Dermis blood vessel endothelial cell (primary cell): ENCODE data around the gene KLRC3. TPM values are rescaled to one million over a fixed set of nuclear protein-coding genes. Genes with fewer than 3 reads are reported as not detected.
"Not testable (repeated sequence)": the region's sequence is repeated elsewhere in the genome, so short reads cannot be mapped to it uniquely, and the experiment has no call there.

ENCODE experiments used
- DNase-seq: peaks from one replicate; pipeline ENCODE4 v3.0.0; 2010
- total RNA-seq: library from RNA; depleted of rRNA; stranded (reverse); fragments of >200 nt; gene quantifications from 2 replicates; pipeline ENCODE4 v1.2.3, GENCODE V29; 2014

KLRC3 gene
- total RNA-seq, 1 donor from 2014 or later = not detected

DNA sequence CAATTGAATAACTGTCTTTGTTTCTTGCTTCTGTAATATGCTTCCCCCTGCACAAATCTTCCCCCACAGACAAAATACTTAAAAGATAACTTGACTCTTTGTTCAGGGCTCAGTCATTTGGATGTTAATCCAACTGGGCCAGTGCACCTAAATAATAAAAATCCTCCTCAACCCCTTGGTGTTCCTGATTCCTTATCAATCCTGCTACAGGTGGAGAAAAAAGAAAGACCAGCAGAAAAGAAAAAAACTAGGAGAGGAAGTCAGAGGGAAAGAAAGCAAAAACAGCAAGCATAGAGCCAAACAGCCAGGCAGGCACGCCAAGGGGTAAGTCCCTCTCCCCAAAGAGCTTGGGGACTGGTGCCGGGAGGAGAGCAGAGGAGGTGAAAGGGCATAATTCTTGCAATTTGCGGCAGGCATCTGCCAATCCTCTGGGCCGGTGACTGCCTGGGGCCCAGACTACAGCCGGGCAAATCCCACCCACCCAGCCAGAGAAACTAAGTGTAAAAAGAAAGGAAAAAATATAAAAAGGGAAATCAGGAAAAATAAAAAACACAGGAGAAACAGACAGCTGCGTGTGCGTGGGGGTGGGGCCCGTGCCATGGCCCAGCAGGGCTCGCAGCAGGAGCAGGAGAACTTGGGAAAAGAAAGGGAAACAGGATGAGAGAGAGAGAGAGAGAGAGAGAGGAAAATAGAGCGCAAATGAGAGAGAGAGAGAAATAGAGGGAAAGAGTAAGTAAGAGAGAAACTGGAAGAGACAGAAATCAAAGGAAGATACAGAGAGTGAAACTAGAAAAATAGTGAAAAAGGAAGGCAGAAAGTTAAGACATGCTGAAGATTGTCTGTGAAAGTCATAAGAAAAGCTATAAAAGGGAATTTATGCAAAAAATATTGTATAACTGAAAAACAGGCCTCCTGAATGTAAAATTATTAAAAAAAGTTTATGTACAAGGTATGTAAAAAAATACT is 51.9 kb downstream of the KLRC3 start:
- DNase-seq = no peak

DNA sequence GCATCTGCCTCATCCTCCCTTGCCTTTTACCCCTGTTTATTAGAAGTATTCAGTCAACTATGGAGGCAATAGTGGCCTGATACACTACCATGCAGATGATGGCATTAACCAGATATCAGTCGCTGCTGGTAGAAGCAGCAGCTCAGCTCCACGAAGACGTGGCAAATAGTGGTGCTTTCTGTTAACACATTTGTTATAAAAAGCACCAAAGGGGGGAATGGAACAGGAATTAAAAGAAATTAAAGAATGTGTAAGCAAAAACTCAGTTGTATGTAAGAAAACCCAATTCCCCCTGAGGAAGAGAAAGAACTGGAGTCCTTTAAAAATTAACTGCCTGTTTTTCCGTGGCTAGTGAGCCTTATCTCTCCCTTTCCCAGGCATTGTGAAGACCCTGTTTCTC is 52.7 kb downstream of the KLRC3 start:
- DNase-seq = not testable (repeated sequence)

DNA sequence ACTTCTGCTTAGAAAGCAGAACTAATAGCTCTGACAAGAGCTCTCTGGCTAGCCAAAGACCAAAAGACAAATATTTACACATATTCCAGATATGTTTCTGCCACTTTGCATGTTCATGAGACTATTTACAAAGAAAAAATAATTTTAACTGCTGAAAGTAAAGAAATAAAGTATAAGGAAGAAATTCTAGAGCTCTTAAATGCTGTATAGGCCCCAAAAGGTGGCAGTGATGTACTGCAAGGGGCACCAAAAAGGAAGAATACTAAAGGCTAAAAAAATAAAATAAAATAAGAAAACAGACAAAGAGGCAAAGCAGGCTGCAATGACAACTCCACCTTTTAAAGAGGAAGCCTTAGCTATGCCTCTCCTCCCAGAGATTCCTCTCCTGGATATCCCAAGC is 53.5 kb downstream of the KLRC3 start:
- no peak for DNase-seq

DNA sequence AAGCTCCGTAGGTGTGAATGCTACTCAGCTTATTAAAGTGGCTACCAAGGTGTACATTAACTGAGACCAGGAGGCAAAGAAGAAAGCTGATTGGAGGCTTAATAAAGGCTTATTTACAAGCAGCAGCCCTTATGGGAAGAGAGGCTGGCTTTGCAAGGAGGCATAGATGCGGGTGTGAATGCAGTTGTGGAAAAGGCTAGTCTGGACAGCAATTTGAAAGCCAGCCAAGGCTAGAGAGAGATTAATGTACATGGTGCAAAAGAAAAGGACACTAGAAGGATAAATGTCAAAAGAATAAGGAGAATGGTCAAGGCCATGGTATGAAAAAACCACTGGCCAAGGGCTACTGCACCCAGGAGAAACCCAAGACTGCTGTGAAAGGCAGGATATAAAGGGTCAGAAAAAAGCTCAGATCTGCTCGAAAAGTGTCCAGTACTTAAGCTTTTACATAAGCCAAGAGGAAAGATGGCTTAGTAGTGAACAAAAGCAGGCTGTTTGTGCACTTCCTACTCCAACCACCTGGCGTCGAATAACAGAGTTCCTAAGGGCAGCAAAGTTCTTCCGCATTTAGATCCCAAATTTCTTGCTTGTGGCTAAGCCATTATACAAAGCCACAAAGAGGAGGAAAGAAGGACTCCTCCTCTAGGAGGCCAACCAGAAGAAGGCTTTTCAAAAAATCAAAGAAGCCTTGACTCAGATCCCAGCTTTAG is 54.5 kb downstream of the KLRC3 start:
- DNase-seq = peak; percentile 52

DNA sequence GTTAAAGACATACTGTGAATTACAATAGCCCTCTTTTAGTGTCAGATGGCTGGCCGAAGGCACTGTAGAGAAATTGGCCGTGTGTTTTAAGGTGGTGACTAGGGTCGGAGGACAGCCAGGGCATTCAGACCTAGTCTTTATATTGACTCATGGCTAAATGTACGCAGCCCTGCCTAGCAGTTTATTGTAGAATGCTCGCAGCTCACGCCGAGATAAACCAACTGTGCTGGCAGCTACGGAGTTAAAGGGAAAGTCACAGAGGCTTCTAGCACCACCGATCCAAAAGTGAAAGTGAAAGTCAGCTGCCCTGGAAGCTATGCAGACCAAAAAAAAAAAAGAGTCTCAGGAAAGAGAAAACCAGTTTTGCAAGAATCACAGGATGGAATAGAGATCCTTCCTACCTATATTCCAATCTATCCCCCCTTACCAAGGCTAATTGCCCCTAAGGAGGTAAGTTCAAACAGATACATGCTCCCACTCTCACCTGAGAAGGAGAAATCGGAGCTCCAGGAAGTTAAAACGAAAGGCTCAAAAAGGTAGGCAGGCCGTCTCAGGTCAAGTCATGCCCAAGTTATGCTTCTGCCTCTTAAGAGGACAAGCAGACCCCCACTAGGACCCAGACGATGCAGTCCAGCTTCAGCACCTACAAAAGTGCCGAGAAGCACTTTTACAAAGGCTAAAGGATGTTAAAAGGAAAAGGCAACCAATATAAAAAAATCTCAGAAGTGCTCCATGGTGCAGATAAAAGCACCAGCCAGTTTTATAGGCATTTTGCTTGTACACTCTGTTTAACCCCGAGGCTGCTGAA is 55.4 kb downstream of the KLRC3 start:
- DNase-seq = peak; percentile 78

DNA sequence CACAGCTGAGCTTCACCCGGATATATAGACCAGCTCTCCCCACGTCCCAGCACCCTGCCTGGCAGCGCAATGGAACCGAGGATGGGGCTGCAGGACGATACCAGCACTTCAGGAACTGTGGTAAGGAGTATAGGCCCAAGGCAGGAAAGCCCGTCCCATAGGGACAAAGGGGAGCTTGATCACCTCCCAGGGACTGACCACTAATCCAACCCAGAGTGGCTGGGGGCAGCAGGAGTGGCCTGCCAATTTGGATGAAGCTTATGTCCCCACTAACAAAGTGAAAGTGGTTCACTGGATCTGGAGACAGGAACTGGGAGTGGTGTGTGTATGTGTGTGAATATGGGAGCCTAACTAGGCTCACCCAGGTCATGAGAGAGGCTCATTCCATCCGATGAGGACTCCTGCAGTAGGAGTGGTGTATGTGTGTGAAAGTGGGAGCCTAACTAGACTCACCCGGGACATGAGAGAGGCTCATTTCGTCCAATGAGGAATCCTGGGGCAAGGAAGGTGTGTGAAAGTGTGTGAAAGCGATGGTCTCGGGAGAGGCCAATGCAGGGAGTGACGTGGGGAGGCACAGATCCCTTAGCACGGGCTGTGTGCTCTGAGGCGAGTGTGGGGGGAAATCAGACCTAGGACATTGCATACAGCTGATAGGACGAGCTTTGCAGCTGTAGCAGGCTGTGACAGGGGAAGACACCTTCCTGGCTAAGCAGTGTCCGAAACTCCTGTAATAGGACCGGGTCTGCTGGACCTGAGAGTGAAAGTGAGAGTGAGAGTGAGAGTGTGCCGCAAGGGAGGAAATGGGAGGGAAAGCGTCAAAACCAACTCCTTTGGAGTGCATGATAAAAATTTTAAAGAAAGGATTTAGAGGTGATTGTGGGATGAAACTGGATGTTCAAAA is 56.2 kb downstream of the KLRC3 start:
- DNase-seq = peak; percentile 56

DNA sequence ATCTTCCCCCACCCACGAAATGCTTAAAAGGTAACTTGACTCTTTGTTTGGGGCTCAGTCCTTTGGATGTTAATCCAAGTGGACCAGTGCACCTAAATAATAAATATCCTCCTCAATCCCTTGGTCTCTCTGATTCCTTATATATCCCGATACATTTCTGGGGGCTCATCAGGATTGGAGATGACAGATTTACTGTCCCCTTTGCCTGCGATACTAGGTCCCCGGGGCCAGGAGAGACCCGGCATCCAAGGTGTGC is 56.8 kb downstream of the KLRC3 start:
- no peak for DNase-seq

DNA sequence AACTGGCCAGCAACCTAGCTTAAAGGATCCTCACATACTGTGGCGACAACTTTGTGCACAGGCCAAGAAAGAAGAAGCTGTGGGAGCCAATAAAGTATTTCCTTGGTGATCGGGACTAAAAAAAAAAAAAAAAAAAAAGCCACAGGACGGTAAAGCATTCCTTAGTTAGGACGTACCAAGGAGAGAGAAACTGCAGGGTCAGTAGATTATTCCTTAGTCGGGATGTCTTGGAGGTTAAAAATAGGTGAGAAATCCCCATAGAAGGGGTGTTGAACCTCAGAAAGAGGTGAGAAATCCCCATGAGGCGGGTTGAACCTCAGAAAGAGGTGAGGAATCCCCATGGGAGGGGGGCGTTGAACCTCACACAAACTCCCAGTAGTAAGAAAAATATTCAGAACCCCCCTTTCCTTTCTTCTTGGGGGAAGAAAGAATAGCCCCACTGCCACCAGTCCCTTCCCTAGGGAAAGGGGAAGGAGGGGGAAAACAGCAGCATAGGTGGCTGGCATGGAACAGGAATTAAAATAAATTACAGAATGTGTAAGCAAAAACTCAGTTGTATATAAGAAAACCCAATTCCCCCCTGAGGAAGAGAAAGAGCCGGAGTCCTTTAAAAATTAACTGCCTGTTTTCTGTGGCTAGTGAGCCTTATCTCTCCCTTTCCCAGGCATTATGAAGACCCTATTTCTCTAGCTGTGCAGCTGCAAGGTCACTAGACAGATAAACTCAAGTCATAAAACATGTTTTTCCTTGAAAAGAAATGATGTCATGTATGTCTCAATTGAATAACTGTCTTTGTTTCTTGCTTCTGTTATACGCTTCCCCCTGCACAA is 57.4 kb downstream of the KLRC3 start:
- DNase-seq = no peak

DNA sequence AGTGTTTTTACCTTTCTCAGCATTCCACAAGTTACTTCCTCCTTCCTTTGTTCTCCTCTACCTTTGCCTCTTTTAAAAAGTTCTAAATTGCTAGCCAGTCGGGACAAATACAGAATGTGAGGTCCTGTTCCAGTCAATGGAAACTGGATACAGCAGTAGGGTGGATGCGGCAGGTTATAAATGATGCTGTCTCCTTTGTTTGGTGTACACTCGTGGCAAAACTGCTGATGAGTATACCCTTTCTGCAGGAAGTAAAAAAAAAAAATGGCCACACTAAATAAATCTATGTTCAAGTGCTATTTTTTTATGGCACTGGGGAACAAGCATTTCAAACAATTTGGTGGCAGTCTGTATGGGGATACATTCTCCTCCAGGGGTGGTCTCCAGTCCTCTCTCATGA is 58.1 kb downstream of the KLRC3 start:
- DNase-seq = no peak

Other genes starting within 250 kb of the KLRC3 start
- not detected in 2 replicates for gene OLR1, start 248.5 kb downstream of the KLRC3 start, total RNA-seq
- gene TMEM52B, start 241.6 kb downstream of the KLRC3 start, total RNA-seq = not detected in 2 replicates
- gene GABARAPL1, start 207.7 kb downstream of the KLRC3 start, total RNA-seq = 76.9 and 88.2 TPM in 2 replicates
- 0.19 and 0.34 TPM in 2 replicates for gene KLRD1, start 112.7 kb downstream of the KLRC3 start, total RNA-seq
- not detected in 2 replicates for gene KLRK1, start 30.6 kb downstream of the KLRC3 start, total RNA-seq
- not detected in 2 replicates for gene KLRC4, start 10.8 kb downstream of the KLRC3 start, total RNA-seq
- not detected in 2 replicates for gene KLRC2, start 15.4 kb upstream of the KLRC3 start, total RNA-seq
- gene KLRC1, start 32.8 kb upstream of the KLRC3 start, total RNA-seq = not detected in 2 replicates
- gene EIF2S3B, start 85.3 kb upstream of the KLRC3 start, total RNA-seq = 1.0 and 1.2 TPM in 2 replicates
- 7.8 and 17.6 TPM in 2 replicates for gene MAGOHB, start 193.0 kb upstream of the KLRC3 start, total RNA-seq